Trophoblast cell (in vitro differentiated cells and primary cell): Measurements from ENCODE around the gene GABRR2.

Experiments used
- DNase-seq, 2 donors: peaks; one replicate each; pipeline ENCODE4 v3.0.0-alpha.2; 2016
- H2AFZ ChIP-seq: 2 replicates; pipeline ENCODE4 v1.6.1; 2013; ENCODE audit warnings: low read length, moderate library complexity, mild to moderate bottlenecking; ENCODE audit not compliant: insufficient read depth, poor library complexity
- H2AK5ac ChIP-seq: 2 replicates; pipeline ENCODE4 v1.6.1; 2013; ENCODE audit warnings: mild to moderate bottlenecking, low read length
- H2BK120ac ChIP-seq: 2 replicates; pipeline ENCODE4 v1.6.1; 2013; ENCODE audit warnings: low read length, mild to moderate bottlenecking, moderate library complexity; ENCODE audit not compliant: insufficient read depth, poor library complexity
- H2BK12ac ChIP-seq: 2 replicates; pipeline ENCODE4 v1.6.1; 2013; ENCODE audit warnings: mild to moderate bottlenecking, low read length, moderate library complexity
- H2BK5ac ChIP-seq: 2 replicates; pipeline ENCODE4 v1.6.1; 2013; ENCODE audit warnings: low read length, low read depth, moderate library complexity, mild to moderate bottlenecking; ENCODE audit not compliant: poor library complexity
- H3K14ac ChIP-seq: 2 replicates; pipeline ENCODE4 v1.6.1; 2013; ENCODE audit warnings: mild to moderate bottlenecking, low read length
- H3K18ac ChIP-seq: 2 replicates; pipeline ENCODE4 v1.6.1; 2013; ENCODE audit warnings: mild to moderate bottlenecking, low read length
- H3K23ac ChIP-seq: 2 replicates; pipeline ENCODE4 v1.6.1; 2013; ENCODE audit warnings: low read length
- H3K27ac ChIP-seq: 2 replicates; pipeline ENCODE4 v1.5.1; 2013; ENCODE audit warnings: low read depth, mild to moderate bottlenecking, inconsistent platforms, low read length, moderate library complexity
- H3K27me3 ChIP-seq: 2 replicates; pipeline ENCODE4 v1.6.1; 2013; ENCODE audit warnings: inconsistent platforms, mild to moderate bottlenecking, low read length, moderate library complexity; ENCODE audit not compliant: insufficient read depth
- H3K36me3 ChIP-seq, 2 experiments: 1 replicate in 1 of 2; 2 replicates in 1 of 2; pipeline ENCODE4 v1.6.1; 2013; ENCODE audit warnings: low read length in 2 of 2, mild to moderate bottlenecking in 2 of 2, moderate library complexity in 1 of 2; ENCODE audit not compliant: insufficient read depth in 2 of 2, control insufficient read depth in 1 of 2
- H3K4ac ChIP-seq: 2 replicates; pipeline ENCODE4 v1.6.1; 2013; ENCODE audit warnings: low read depth, mild to moderate bottlenecking, low read length, moderate library complexity
- H3K4me1 ChIP-seq, 2 experiments: 1 replicate in 1 of 2; 2 replicates in 1 of 2; pipeline ENCODE4 v1.6.1; 2013; ENCODE audit warnings: low read length in 2 of 2, mild to moderate bottlenecking in 2 of 2, moderate library complexity in 1 of 2; ENCODE audit not compliant: insufficient read depth in 2 of 2, control insufficient read depth in 1 of 2
- H3K4me2 ChIP-seq: 2 replicates; pipeline ENCODE4 v1.6.1; 2013; ENCODE audit warnings: inconsistent platforms, mild to moderate bottlenecking, low read length, moderate library complexity
- H3K4me3 ChIP-seq: 2 replicates; pipeline ENCODE4 v1.5.1; 2013; ENCODE audit warnings: mild to moderate bottlenecking, low read depth, low read length, inconsistent platforms
- H3K79me1 ChIP-seq: one replicate; pipeline ENCODE4 v1.6.1; 2013; ENCODE audit warnings: low read length
- H3K79me2 ChIP-seq: 2 replicates; pipeline ENCODE4 v1.6.1; 2013; ENCODE audit warnings: low read length, mild to moderate bottlenecking; ENCODE audit not compliant: control insufficient read depth, insufficient read depth, poor library complexity
- H3K9ac ChIP-seq: 2 replicates; pipeline ENCODE4 v1.6.1; 2013; ENCODE audit warnings: mild to moderate bottlenecking, low read length
- H3K9me3 ChIP-seq: 2 replicates; pipeline ENCODE4 v1.6.1; 2013; ENCODE audit warnings: low read depth, mild to moderate bottlenecking, control low read depth, inconsistent platforms, low read length; ENCODE audit not compliant: insufficient read depth
- H4K12ac ChIP-seq: 2 replicates; pipeline ENCODE4 v1.6.1; 2013; ENCODE audit warnings: low read depth, mild to moderate bottlenecking, low read length, moderate library complexity
- H4K8ac ChIP-seq: 2 replicates; pipeline ENCODE4 v1.6.1; 2013; ENCODE audit warnings: low read depth, mild to moderate bottlenecking, low read length, moderate library complexity
- H4K91ac ChIP-seq: one replicate; pipeline ENCODE4 v1.6.1; 2013; ENCODE audit warnings: low read depth, mild to moderate bottlenecking, low read length, moderate library complexity
- WGBS: extraction: QIAGEN DNeasy Blood & Tissue Kit; methylation state at CpG from one replicate; pipeline ENCODE4 v1.1.7; 2013; ENCODE audit warnings: missing lambda C conversion rate; ENCODE audit not compliant: insufficient read length, insufficient coverage; ENCODE audit errors: extremely low coverage; 5-methylcytosine and 5-hydroxymethylcytosine counted together

Gene GABRR2

DNA sequence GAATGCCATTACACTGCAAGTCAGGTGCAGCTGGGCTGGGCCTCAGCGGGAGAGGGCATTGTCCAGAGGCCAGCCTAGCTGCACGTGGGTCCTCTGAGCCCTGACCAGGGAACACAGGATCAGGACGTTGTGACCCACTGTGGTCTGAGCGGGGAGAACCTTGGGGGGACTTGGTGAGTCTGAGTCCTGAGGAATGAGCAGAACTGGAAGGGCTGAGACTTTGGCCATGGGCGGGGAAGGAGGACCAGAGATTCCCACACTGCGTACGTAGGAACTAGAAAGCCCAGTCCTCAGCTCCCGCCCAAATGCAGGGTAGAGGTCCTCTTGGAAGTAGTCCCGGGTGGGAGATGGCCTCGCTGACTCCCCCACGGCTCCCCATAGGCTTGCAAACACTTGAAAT is 42.5 kb downstream of the GABRR2 start:
- Histone ChIP-seq H3K79me1 (no peaks in the 10 kb centered on the region), H3K4me1 (no peaks in the 10 kb centered on the region), H4K91ac (no peak overlapping the region), H2BK5ac (no peak overlapping the region), H2AK5ac (no peak overlapping the region), H3K27ac (no peak overlapping the region), H2AFZ (no peak overlapping the region), H3K36me3 (no peaks in the 10 kb centered on the region), H3K18ac (no peak overlapping the region), H2BK12ac (no peak overlapping the region), H4K8ac (no peak overlapping the region), H3K4me2 (no peak overlapping the region), H3K4ac (no peak overlapping the region), H3K4me3 (no peak overlapping the region), H3K27me3 (no peaks in the 10 kb centered on the region), H3K23ac (no peak overlapping the region), H2BK120ac (no peak overlapping the region), H3K9ac (no peak overlapping the region), H3K79me2 (no peaks in the 10 kb centered on the region), H3K9me3 (no peaks in the 10 kb centered on the region), H4K12ac (no peak overlapping the region), H3K14ac (no peak overlapping the region)
- no peak for DNase-seq
- WGBS, result no CpG with 5 or more reads among the region's 11 CpGs

DNA sequence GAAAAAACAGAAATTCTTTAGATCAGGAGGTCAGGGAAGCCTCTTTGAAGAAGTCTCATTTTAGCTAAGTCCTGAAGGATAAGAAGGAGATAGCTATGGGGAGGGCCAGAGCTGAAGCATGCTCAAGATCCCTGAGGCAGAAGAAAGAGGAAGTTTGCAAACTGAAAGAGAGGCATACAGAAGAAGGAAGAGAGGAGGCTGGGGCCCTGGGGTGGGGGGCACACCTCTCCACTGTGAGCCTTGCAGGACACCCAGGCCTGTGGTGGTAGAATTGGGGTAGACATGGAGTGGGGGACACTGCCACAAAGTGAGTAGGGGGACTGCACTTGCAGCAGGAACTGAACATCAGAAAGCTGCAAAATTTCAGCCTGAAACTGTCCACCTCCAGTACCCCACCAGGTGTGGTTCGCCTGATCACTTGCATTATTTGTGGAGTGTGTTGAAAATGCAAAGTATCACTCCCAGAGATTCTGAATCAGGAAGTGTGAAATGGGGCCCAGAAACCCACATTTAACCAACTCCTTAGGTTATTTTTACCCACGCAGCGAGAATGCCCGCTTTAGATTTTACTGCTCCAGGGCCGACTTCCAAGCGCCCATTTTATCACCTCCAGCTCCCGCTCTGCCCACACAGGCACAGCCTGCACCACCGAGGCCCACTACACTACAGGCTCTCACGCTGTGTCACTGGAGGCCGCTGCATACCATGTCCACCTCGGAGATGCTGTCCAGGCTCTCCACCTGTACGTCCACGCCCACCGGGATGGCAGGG is 44.0 kb downstream of the GABRR2 start:
- no peak overlapping the region for H2BK5ac ChIP-seq
- H3K9me3 ChIP-seq, result no peaks in the 10 kb centered on the region
- no peak overlapping the region for H3K14ac ChIP-seq
- DNase-seq, result no peak
- no peak overlapping the region for H3K18ac ChIP-seq
- no CpG with 5 or more reads among the region's 14 CpGs for WGBS
- H3K4me1 ChIP-seq, result no peaks in the 10 kb centered on the region
- no peak overlapping the region for H3K23ac ChIP-seq
- no peak overlapping the region for H3K4me2 ChIP-seq
- peak overlapping the region; percentile 54 for H3K4me3 ChIP-seq
- no peaks in the 10 kb centered on the region for H3K79me2 ChIP-seq
- H4K12ac ChIP-seq, result no peak overlapping the region
- H3K79me1 ChIP-seq, result no peaks in the 10 kb centered on the region
- H4K91ac ChIP-seq, result no peak overlapping the region
- H3K36me3 ChIP-seq, result no peaks in the 10 kb centered on the region
- no peak overlapping the region for H2BK12ac ChIP-seq
- no peaks in the 10 kb centered on the region for H3K27me3 ChIP-seq
- H3K9ac ChIP-seq, result no peak overlapping the region
- no peak overlapping the region for H4K8ac ChIP-seq
- H3K4ac ChIP-seq, result no peak overlapping the region
- no peak overlapping the region for H3K27ac ChIP-seq
- H2AFZ ChIP-seq, result no peak overlapping the region
- H2BK120ac ChIP-seq, result no peak overlapping the region
- H2AK5ac ChIP-seq, result no peak overlapping the region

DNA sequence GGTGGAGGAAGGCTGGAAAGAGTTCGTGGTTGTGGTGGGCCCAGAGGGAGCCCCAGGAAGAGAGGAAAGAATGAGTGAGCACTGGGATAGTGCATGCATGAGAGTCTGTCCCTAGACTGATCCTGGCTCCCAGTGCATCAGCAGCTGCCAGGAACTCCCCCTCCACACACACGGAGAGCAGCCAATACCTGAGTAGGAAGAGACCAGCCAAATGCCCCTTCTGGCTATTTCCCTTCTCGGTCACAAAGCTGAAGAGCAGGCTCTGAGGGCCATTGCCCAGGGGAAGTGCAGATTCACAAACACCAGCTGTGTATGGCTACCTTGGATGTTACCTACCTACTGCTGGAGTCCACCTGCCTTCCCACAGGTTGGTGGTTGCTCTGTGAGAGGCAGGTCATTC is 45.1 kb downstream of the GABRR2 start:
- Histone ChIP-seq H2BK120ac (no peak overlapping the region), H2BK5ac (no peak overlapping the region), H3K23ac (no peak overlapping the region), H2AK5ac (no peak overlapping the region), H2AFZ (no peak overlapping the region), H3K79me1 (no peaks in the 10 kb centered on the region), H3K4me1 (no peaks in the 10 kb centered on the region), H3K79me2 (no peaks in the 10 kb centered on the region), H4K91ac (no peak overlapping the region), H3K27ac (no peak overlapping the region), H3K36me3 (no peaks in the 10 kb centered on the region), H3K27me3 (no peaks in the 10 kb centered on the region), H3K9ac (no peak overlapping the region), H2BK12ac (no peak overlapping the region), H3K4me2 (no peak overlapping the region), H3K18ac (no peak overlapping the region), H3K4me3 (no peak overlapping the region), H3K4ac (no peak overlapping the region), H3K9me3 (no peaks in the 10 kb centered on the region), H4K12ac (no peak overlapping the region), H4K8ac (no peak overlapping the region), H3K14ac (no peak overlapping the region)
- WGBS, result no CpG with 5 or more reads among the region's 3 CpGs
- no peak for DNase-seq

DNA sequence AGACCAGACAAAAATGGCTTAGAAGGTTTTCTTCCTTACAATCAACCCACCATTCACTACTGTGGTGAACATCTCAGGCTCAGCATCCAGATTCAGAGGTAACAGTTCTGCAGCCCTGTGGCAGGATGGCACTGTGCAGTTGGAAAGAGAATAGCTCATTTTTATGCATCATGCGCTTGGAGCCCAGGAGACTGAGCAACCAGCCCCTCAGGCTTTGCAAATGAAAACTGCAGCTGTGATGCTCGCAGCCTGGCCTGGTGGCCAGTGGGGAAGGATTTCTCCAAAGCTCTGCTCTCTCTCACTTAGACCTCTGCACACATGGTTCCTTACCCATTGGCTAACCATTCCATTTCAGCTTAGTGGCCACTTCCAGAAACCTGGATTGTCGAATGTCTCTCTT is 45.8 kb downstream of the GABRR2 start:
- Histone ChIP-seq H3K27me3 (no peaks in the 10 kb centered on the region), H3K14ac (no peak overlapping the region), H3K18ac (no peak overlapping the region), H3K9ac (no peak overlapping the region), H3K9me3 (no peaks in the 10 kb centered on the region), H2BK5ac (no peak overlapping the region), H3K23ac (no peak overlapping the region), H3K4ac (no peak overlapping the region), H2BK12ac (no peak overlapping the region), H3K79me1 (no peaks in the 10 kb centered on the region), H3K4me1 (no peaks in the 10 kb centered on the region), H3K36me3 (no peaks in the 10 kb centered on the region), H3K27ac (no peak overlapping the region), H3K4me3 (no peak overlapping the region), H2BK120ac (no peak overlapping the region), H4K12ac (no peak overlapping the region), H4K91ac (no peak overlapping the region), H2AFZ (no peak overlapping the region), H3K4me2 (no peak overlapping the region), H3K79me2 (no peaks in the 10 kb centered on the region), H2AK5ac (no peak overlapping the region), H4K8ac (no peak overlapping the region)
- DNase-seq, result no peak
- WGBS, result no CpG with 5 or more reads among the region's 3 CpGs
